H1 (cell line): Measurements from ENCODE around the gene MRFAP1. TPM values are rescaled to one million over a fixed set of nuclear protein-coding genes. Genes with fewer than 3 reads are reported as not detected.

Source experiments
- CTCF ChIA-PET: fragments of 300-600 bp; sonication (Branson Sonifier 250); formaldehyde crosslinking; loops from one replicate; lab custom pipeline; 2021; ENCODE audit not compliant: partially characterized antibody; lab: Charles Lee
- POLR2A ChIA-PET: fragments of 300-600 bp; sonication (Branson Sonifier 250); formaldehyde crosslinking; loops from one replicate; lab custom pipeline; 2021; ENCODE audit warnings: inconsistent platforms; ENCODE audit not compliant: partially characterized antibody; lab: Charles Lee
- DNase-seq, 2 experiments: peaks; one replicate each; pipeline versions ENCODE4 v3.0.0 to v3.0.0-alpha.2; 2010 to 2022; ENCODE audit warnings: low spot score in 2 of 2, low read depth in 1 of 2, mixed read lengths in 1 of 2
- FAIRE-seq: peaks from 2 replicates; lab custom pipeline; 2011; peaks lifted over from hg19 to GRCh38; lab: Jason Lieb, UNC
- H2AFZ ChIP-seq: 2 replicates; pipeline ENCODE4 v1.8.1; 2012; ENCODE audit warnings: low read length, inconsistent platforms
- H2AK5ac ChIP-seq: 2 replicates; pipeline ENCODE4 v1.6.1; 2013; ENCODE audit warnings: low read depth, low read length
- H2BK120ac ChIP-seq: replicated peaks from 2 replicates; pipeline ENCODE3; 2013; ENCODE audit warnings: low read depth, low read length, inconsistent platforms
- H2BK12ac ChIP-seq: 2 replicates; pipeline ENCODE4 v1.6.1; 2013; ENCODE audit warnings: low read depth, low read length
- H2BK15ac ChIP-seq: 2 replicates; pipeline ENCODE4 v1.6.1; 2013; ENCODE audit warnings: low read length
- H2BK20ac ChIP-seq: 2 replicates; pipeline ENCODE4 v1.6.1; 2013; ENCODE audit warnings: low read length
- H2BK5ac ChIP-seq: 2 replicates; pipeline ENCODE4 v1.6.1; 2013; ENCODE audit warnings: low read depth, low read length
- H3K14ac ChIP-seq: 2 replicates; pipeline ENCODE4 v1.6.1; 2013; ENCODE audit warnings: inconsistent platforms; ENCODE audit not compliant: insufficient read length
- H3K18ac ChIP-seq: 2 replicates; pipeline ENCODE4 v1.6.1; 2013; ENCODE audit warnings: low read length; ENCODE audit errors: extremely low read depth
- H3K23ac ChIP-seq: 2 replicates; pipeline ENCODE4 v1.6.1; 2013; ENCODE audit warnings: inconsistent platforms; ENCODE audit not compliant: insufficient read length
- H3K23me2 ChIP-seq: 2 replicates; pipeline ENCODE4 v1.6.1; 2013; ENCODE audit warnings: low read depth, low read length
- H3K27ac ChIP-seq: 2 replicates; pipeline ENCODE4 v1.6.1; 2011; ENCODE audit warnings: low read depth, low read length, inconsistent platforms
- H3K27me3 ChIP-seq, 4 experiments: replicated peaks in 1 of 4; 1 replicate in 1 of 4; 2 replicates in 3 of 4; pipeline versions ENCODE4 v1.6.1 to v1.8.1; 2011 to 2013; ENCODE audit warnings: low read length in 3 of 4, mild to moderate bottlenecking in 3 of 4, inconsistent platforms in 2 of 4, mixed read lengths in 2 of 4, moderate library complexity in 1 of 4; ENCODE audit not compliant: control insufficient read depth in 3 of 4, insufficient read depth in 3 of 4; ENCODE audit errors: extremely low read depth in 1 of 4
- H3K36me3 ChIP-seq, 4 experiments: 2 replicates each; pipeline versions ENCODE4 v1.6.1 to v1.8.1; 2011 to 2013; ENCODE audit warnings: mild to moderate bottlenecking in 4 of 4, low read length in 3 of 4, moderate library complexity in 2 of 4, control low read depth in 1 of 4, inconsistent platforms in 1 of 4; ENCODE audit not compliant: insufficient read depth in 4 of 4, control insufficient read depth in 2 of 4
- H3K4ac ChIP-seq: replicated peaks from 2 replicates; pipeline ENCODE3; 2013; ENCODE audit warnings: low read length, low read depth, mixed read lengths, inconsistent platforms; ENCODE audit not compliant: insufficient read length
- H3K4me1 ChIP-seq, 4 experiments: replicated peaks in 1 of 4; 1 replicate in 1 of 4; 2 replicates in 3 of 4; pipeline versions ENCODE4 v1.6.1 to v1.8.1; 2011 to 2013; ENCODE audit warnings: low read length in 3 of 4, inconsistent platforms in 2 of 4, mixed read lengths in 1 of 4; ENCODE audit not compliant: insufficient read depth in 4 of 4, control insufficient read depth in 3 of 4
- H3K4me2 ChIP-seq, 2 experiments: 2 replicates each; pipeline versions ENCODE4 v1.6.1 to v1.8.1; 2011 to 2013; ENCODE audit warnings: low read depth in 2 of 2, low read length in 2 of 2, control low read depth in 1 of 2, inconsistent platforms in 1 of 2, mild to moderate bottlenecking in 1 of 2; ENCODE audit not compliant: insufficient read depth in 1 of 2
- H3K4me3 ChIP-seq, 4 experiments: fragments of 200-600, 300-600 bp in 1 of 4; sonication (generic), shearing (Covaris generic), sonication (Bioruptor Twin) in 1 of 4; 2 replicates each; pipeline versions ENCODE4 v1.5.1 to v1.8.1; 2011 to 2016; ENCODE audit warnings: low read length in 4 of 4, low read depth in 3 of 4, control low read depth in 2 of 4, inconsistent platforms in 2 of 4, mild to moderate bottlenecking in 2 of 4, mixed read lengths in 1 of 4, moderate library complexity in 1 of 4; ENCODE audit not compliant: insufficient read depth in 2 of 4; ENCODE audit errors: extremely low read depth in 1 of 4
- H3K56ac ChIP-seq: replicated peaks from 2 replicates; pipeline ENCODE3; 2013; ENCODE audit warnings: low read depth, mild to moderate bottlenecking, mixed read lengths, low read length, inconsistent platforms; ENCODE audit not compliant: insufficient read length
- H3K79me1 ChIP-seq: 2 replicates; pipeline ENCODE4 v1.6.1; 2013; ENCODE audit warnings: low read depth, low read length, control low read depth
- H3K79me2 ChIP-seq, 2 experiments: 2 replicates each; pipeline versions ENCODE4 v1.6.1 to v1.8.1; 2012 to 2013; ENCODE audit warnings: low read length in 2 of 2, mild to moderate bottlenecking in 2 of 2, inconsistent platforms in 1 of 2; ENCODE audit not compliant: insufficient read depth in 2 of 2, control insufficient read depth in 1 of 2
- H3K9ac ChIP-seq, 4 experiments: replicated peaks in 1 of 4; 1 replicate in 1 of 4; 2 replicates in 3 of 4; pipeline versions ENCODE4 v1.6.1 to v1.8.1; 2011 to 2013; ENCODE audit warnings: low read depth in 3 of 4, low read length in 3 of 4, control low read depth in 2 of 4, mild to moderate bottlenecking in 2 of 4, moderate library complexity in 2 of 4, inconsistent platforms in 1 of 4; ENCODE audit errors: extremely low read depth in 1 of 4
- H3K9me3 ChIP-seq, 2 experiments: 2 replicates each; pipeline versions ENCODE4 v1.6.1 to v1.8.1; 2012 to 2013; ENCODE audit warnings: mild to moderate bottlenecking in 2 of 2, moderate library complexity in 2 of 2, control low read depth in 1 of 2, inconsistent platforms in 1 of 2, low read depth in 1 of 2, low read length in 1 of 2, mixed read lengths in 1 of 2; ENCODE audit not compliant: insufficient read depth in 2 of 2
- H4K20me1 ChIP-seq, 2 experiments: replicated peaks in 1 of 2; 2 replicates each; pipeline versions ENCODE3 to v1.8.1; 2011 to 2013; ENCODE audit warnings: inconsistent platforms in 2 of 2, low read length in 2 of 2, mild to moderate bottlenecking in 1 of 2; ENCODE audit not compliant: insufficient read depth in 2 of 2, control insufficient read depth in 1 of 2
- H4K5ac ChIP-seq: 2 replicates; pipeline ENCODE4 v1.6.1; 2013; ENCODE audit warnings: low read length, low read depth, mixed read lengths, inconsistent platforms; ENCODE audit not compliant: insufficient read length
- H4K8ac ChIP-seq: 2 replicates; pipeline ENCODE4 v1.8.0; 2013; ENCODE audit warnings: mild to moderate bottlenecking, moderate library complexity, low read length, inconsistent platforms; ENCODE audit not compliant: insufficient read depth; ENCODE audit errors: extremely low read depth
- H4K91ac ChIP-seq: replicated peaks from 2 replicates; pipeline ENCODE3; 2013; ENCODE audit warnings: low read length, mixed read lengths, inconsistent platforms; ENCODE audit not compliant: insufficient read length
- BACH1 ChIP-seq: IDR thresholded peaks from 2 replicates; pipeline ENCODE4 v1.6.1; 2012; ENCODE audit warnings: low read length, improper control_type of control experiment
- NRF1 ChIP-seq: IDR thresholded peaks from 2 replicates; pipeline ENCODE4 v1.6.1; 2011; ENCODE audit warnings: mild to moderate bottlenecking, low read depth, low read length, improper control_type of control experiment
- RXRA ChIP-seq: IDR thresholded peaks from 2 replicates; pipeline ENCODE4 v1.6.1; 2011; ENCODE audit warnings: low read depth, mild to moderate bottlenecking, low read length, moderate library complexity; ENCODE audit not compliant: insufficient read depth
- SUZ12 ChIP-seq: fragments of 200-600 bp; sonication (generic); IDR thresholded peaks from 2 replicates; pipeline ENCODE4 v1.6.1; 2012; ENCODE audit warnings: mild to moderate bottlenecking, inconsistent platforms, low read length, moderate library complexity, mixed read lengths
- WGBS, 2 experiments: shearing (Covaris generic) in 1 of 2; methylation state at CpG; one replicate each; pipeline versions ENCODE4 v1.1.6 to v1.1.7; 2013 to 2015; ENCODE audit warnings: low lambda C conversion rate in 2 of 2, mixed read lengths in 2 of 2, inconsistent platforms in 1 of 2, low coverage in 1 of 2, missing lambda C conversion rate in 1 of 2; ENCODE audit not compliant: insufficient replicate concordance in 2 of 2, insufficient coverage in 1 of 2, insufficient read length in 1 of 2; ENCODE audit errors: extremely low coverage in 1 of 2, missing lambda C conversion rate in 1 of 2; 5-methylcytosine and 5-hydroxymethylcytosine counted together
- polyA plus RNA-seq, 7 experiments: library from polyadenylated mRNA; depleted of rRNA in 3 of 7; stranded (reverse) in 5 of 7; unstranded in 2 of 7; fragments of >200 nt in 5 of 7; fragments of 200-250 nt in 2 of 7; gene quantifications; 1 replicate in 5 of 7; 2 replicates in 1 of 7; 4 replicates in 1 of 7; pipeline versions ENCODE4 v1.2.1 to v1.2.3, GENCODE V29; 2011 to 2013; ENCODE audit warnings: missing spikeins in 2 of 7, mixed read lengths in 2 of 7
- total RNA-seq: library from RNA; stranded (reverse); fragmentation: NEBNext Ultra II Directional; extraction: Animal tissue kit (Norgen Biotek cat#: 25700); gene quantifications from 2 replicates; pipeline ENCODE4 v1.2.1, GENCODE V29; 2021

MRFAP1 gene
- total and polyA plus RNA-seq, 2 of the 8 experiments (the other 6 are each of a cell fraction or from before 2014, with no cell fraction given): 108 to 307 TPM

GRCh38 chr4:6627832-6628231 lies 12.7 kb upstream of the MRFAP1 start:
- Histone ChIP-seq H4K8ac (no peak overlapping the region), H3K4ac (no peak overlapping the region), H3K36me3 (no peaks in the 10 kb centered on the region), H3K79me1 (no peaks in the 10 kb centered on the region), H3K56ac (no peak overlapping the region), H3K4me1 (no peaks in the 10 kb centered on the region), H2BK120ac (no peak overlapping the region), H3K27ac (no peak overlapping the region), H4K20me1 (no peaks in the 10 kb centered on the region), H3K14ac (no peak overlapping the region), H2BK20ac (no peak overlapping the region), H2BK12ac (no peak overlapping the region), H3K4me3 (no peak overlapping the region), H3K23ac (no peak overlapping the region), H4K5ac (no peak overlapping the region), H3K18ac (no peak overlapping the region), H4K91ac (no peak overlapping the region), H3K27me3 (no peaks in the 10 kb centered on the region), H3K4me2 (no peak overlapping the region), H2AK5ac (no peak overlapping the region), H3K9me3 (no peaks in the 10 kb centered on the region), H3K79me2 (no peaks in the 10 kb centered on the region), H2BK5ac (no peak overlapping the region), H3K23me2 (no peaks in the 10 kb centered on the region), H3K9ac (no peak overlapping the region), H2AFZ (no peak overlapping the region), H2BK15ac (no peak overlapping the region)
- CTCF ChIA-PET: no interaction called here
- 82% methylated on average over 3 of the region's 3 CpGs; no CpG with 5 or more reads in 1 of the 2 experiments for WGBS, 2 experiments
- POLR2A ChIA-PET: no interaction called here
- FAIRE-seq: no peak
- DNase-seq: no peak
- TF ChIP-seq RXRA: no peak
- TF ChIP-seq SUZ12: no peak
- no peak for TF ChIP-seq BACH1
- no peak for TF ChIP-seq NRF1
